ENCODE results near the gene LMBRD2.

LMBRD2 gene

GRCh38 chr5:36164461-36164860 is 12.8 kb upstream of the LMBRD2 start:
- CTCF ChIA-PET = interaction anchor here (1.1 kb wide), 1 partner anchor 12 kb away, joined by 3 read pairs; no protein-coding TSS in a partner anchor
- POLR2A ChIA-PET = no interaction called here
- TF ChIP-seq CTCF (IDR thresholded peaks at IDR 0.05; ENCODE audit: control extremely low read depth, extremely low read depth, low read depth, missing control alignments) = no peak
- no peak for DNase-seq (ENCODE audit: extremely low spot score)

- no peak for DNase-seq (ENCODE audit: extremely low spot score)
- no peak for TF ChIP-seq CTCF (IDR thresholded peaks at IDR 0.05; ENCODE audit: control extremely low read depth, extremely low read depth, low read depth, missing control alignments)
- POLR2A ChIA-PET = no interaction called here
- CTCF ChIA-PET = interaction anchor here (1.2 to 2.0 kb wide), 3 partner anchors 10 to 16 kb away, joined by 3 to 9 read pairs (median 4); partner anchors contain the start of genes LMBRD2 and SKP2
Observed at GRCh38 chr5:36162810-36163486, 11.3 kb upstream of the LMBRD2 start.

DNA sequence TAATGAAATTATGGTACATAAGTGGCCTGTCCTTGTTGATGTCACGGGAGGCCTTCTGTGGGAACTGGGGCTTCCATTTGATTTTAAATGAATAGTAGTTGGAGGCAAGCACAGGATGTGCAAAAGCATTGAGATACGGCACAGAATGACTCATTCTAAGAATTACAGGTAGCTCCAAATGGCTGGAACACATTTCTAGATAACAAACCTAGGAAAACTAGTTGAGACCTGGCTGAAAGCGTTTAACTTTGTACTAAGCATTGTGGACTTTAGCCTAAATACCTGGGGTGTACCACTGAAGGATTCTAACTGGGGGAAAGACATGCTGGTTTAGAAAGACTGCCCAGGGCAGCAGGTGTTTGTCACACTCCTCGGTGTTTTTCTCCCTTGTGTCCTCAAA is 9.7 kb upstream of the LMBRD2 start:
- POLR2A ChIA-PET = no interaction called here
- TF ChIP-seq CTCF (IDR thresholded peaks at IDR 0.05; ENCODE audit: control extremely low read depth, extremely low read depth, low read depth, missing control alignments) = no peak
- no peak for DNase-seq (ENCODE audit: extremely low spot score)
- CTCF ChIA-PET = interaction anchor here (1.1 to 2.6 kb wide), 3 partner anchors 9 to 81 kb away, joined by 3 to 9 read pairs (median 7); partner anchors contain the start of genes LMBRD2, NADK2 and SKP2

GRCh38 chr5:36160617-36161016 is 8.9 kb upstream of the LMBRD2 start:
- ChIA-PET POLR2A (no interaction called here), CTCF (interaction anchor here (0.9 to 2.6 kb wide), 3 partner anchors 12 to 81 kb away, joined by 3 to 7 read pairs (median 3); partner anchors contain the start of gene NADK2)
- no peak for TF ChIP-seq CTCF (IDR thresholded peaks at IDR 0.05; ENCODE audit: control extremely low read depth, extremely low read depth, low read depth, missing control alignments)
- DNase-seq (ENCODE audit: extremely low spot score) = no peak

DNA sequence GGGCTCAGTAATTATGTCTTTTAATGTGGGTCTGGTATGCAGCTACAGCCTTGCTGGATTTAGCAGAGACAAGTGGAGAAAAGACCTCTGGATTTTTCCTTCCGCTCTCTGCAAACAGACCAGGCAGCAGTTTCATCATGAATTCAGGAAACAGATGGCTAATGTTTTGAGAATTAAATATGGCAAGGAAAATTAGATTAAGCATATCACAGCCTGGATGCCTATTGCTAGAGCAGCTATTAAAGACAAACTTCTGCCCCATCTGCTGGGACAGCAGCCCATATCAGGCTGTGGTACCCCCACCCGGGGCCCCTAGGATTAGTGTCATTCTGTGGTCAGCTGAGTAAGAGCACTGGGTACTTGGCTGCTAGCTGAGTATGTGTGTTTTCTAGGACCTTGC is 6.5 kb upstream of the LMBRD2 start:
- ChIA-PET CTCF (interaction anchor here (1.0 to 1.9 kb wide), 4 partner anchors 9 to 79 kb away, joined by 3 to 6 read pairs (median 4); no protein-coding TSS in a partner anchor), POLR2A (no interaction called here)
- no peak for DNase-seq (ENCODE audit: extremely low spot score)
- TF ChIP-seq CTCF (IDR thresholded peaks at IDR 0.05; ENCODE audit: control extremely low read depth, extremely low read depth, low read depth, missing control alignments) = no peak

DNA sequence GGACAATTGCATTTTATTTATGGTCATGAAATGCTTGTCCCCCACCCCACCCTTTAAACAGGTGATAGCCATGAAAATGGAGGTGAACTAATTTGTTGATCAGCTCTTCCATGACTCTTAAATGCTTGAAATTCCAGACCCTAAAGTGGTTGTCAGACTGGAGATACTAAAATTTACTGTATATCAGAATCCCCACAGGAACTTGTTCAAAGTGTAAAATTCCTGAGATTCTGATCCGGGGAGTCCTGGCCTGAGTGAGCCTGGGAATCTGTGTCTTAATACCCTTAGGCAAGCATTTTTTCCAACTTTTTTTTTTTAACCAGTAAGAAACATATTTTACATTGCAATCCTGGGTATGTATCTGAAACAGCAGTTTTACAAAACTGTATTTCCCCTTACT is 4.9 kb upstream of the LMBRD2 start:
- DNase-seq (ENCODE audit: extremely low spot score) = no peak
- ChIA-PET POLR2A (no interaction called here), CTCF (interaction anchor here (0.6 to 2.4 kb wide), 4 partner anchors 11 to 86 kb away, joined by 3 to 7 read pairs (median 5); partner anchors contain the start of gene NADK2)
- TF ChIP-seq CTCF (IDR thresholded peaks at IDR 0.05; ENCODE audit: control extremely low read depth, extremely low read depth, low read depth, missing control alignments) = no peak
